ENCODE results near the gene RNF213. TPM values are rescaled to one million over a fixed set of nuclear protein-coding genes. Genes with fewer than 3 reads are reported as not detected.

Gene RNF213
- total RNA-seq, 1 donor from 2014 or later: 228 TPM

DNA sequence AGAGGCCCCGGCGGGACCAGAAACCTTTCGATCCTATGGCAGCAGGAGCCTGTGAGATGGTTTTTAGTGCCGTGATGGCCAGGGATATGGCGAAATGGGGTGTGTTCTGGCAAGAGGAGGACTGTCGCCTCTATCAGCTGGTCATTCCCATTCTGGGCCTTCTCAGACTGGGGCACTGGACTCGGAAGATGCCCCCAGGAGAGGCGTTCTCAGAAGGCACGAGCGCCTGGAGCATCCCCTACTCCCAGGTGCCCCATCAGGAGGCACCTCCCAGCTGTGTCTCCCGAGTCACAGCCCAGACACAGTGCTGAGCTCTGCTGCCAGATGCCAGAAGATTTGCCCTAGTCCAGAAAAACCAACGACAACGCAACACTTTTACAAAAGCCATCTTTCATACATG lies 99.7 kb downstream of the RNF213 start:
- H3K36me3 Mint-ChIP-seq (ENCODE audit: low read depth): peaks cover 85% of the 10 kb centered on the region
- intact Hi-C loops (cut with micrococcal nuclease): loop anchor here (5.0 kb wide), 1 partner anchor 163 kb away; no protein-coding TSS in a partner anchor
- no peak overlapping the region for H3K4me3 Mint-ChIP-seq
- H3K27me3 Mint-ChIP-seq: no peaks in the 10 kb centered on the region
- no peaks in the 10 kb centered on the region for H3K4me1 Mint-ChIP-seq
- CTCF ChIA-PET: no interaction called here
- H3K9me3 Mint-ChIP-seq: no peaks in the 10 kb centered on the region
- POLR2A ChIA-PET: no interaction called here
- ATAC-seq (ENCODE audit: low read depth) (no peak), DNase-seq (no peak)
- no peak overlapping the region for H3K27ac Mint-ChIP-seq
- TF ChIP-seq, protein P1, sequence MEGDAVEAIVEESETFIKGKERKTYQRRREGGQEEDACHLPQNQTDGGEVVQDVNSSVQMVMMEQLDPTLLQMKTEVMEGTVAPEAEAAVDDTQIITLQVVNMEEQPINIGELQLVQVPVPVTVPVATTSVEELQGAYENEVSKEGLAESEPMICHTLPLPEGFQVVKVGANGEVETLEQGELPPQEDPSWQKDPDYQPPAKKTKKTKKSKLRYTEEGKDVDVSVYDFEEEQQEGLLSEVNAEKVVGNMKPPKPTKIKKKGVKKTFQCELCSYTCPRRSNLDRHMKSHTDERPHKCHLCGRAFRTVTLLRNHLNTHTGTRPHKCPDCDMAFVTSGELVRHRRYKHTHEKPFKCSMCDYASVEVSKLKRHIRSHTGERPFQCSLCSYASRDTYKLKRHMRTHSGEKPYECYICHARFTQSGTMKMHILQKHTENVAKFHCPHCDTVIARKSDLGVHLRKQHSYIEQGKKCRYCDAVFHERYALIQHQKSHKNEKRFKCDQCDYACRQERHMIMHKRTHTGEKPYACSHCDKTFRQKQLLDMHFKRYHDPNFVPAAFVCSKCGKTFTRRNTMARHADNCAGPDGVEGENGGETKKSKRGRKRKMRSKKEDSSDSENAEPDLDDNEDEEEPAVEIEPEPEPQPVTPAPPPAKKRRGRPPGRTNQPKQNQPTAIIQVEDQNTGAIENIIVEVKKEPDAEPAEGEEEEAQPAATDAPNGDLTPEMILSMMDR (IDR thresholded peaks at IDR 0.05): no peak

DNA sequence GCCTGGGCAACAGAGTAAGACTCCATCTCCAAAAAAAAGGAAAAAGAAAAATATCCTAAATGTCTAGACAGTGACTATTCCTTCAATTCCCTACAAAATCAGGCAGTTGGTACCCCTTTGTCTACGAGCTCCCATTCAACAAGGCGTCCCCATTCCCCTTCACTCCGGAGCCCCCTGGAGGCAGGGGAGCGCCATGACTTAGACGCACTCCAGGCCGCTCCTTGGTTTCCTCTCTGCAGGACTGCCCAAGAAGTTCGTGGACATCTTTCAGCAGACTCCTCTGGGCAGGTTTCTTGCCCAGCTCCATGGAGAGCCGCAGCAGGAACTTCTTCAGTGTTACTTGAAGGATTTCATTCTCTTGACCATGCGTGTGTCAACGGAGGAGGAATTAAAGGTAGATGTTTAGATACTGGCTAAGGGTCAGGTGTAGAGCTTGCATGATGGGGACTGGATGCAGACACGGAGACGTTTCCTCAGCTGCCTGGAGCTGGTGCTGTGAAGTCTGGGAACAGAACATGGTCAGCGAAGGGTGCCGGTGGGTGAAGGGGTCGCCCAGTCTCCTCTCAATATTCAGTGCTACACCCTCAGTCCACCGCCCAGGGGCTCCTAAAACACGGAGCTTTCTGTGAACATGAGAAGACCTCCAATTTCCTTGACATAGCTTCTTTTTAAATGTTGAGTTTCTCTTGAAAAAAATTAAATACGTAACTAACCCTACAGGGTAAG lies 101.0 kb downstream of the RNF213 start:
- POLR2A ChIA-PET: no interaction called here
- no peaks in the 10 kb centered on the region for H3K4me1 Mint-ChIP-seq
- H3K9me3 Mint-ChIP-seq: no peaks in the 10 kb centered on the region
- intact Hi-C loops (cut with micrococcal nuclease): loop anchor here (5.0 kb wide), 1 partner anchor 164 kb away; no protein-coding TSS in a partner anchor
- H3K27me3 Mint-ChIP-seq: no peaks in the 10 kb centered on the region
- CTCF ChIA-PET: interaction anchor here (1.2 to 2.3 kb wide), 3 partner anchors 11 to 279 kb away, joined by 4 to 10 read pairs (median 5); no protein-coding TSS in a partner anchor
- no peak for DNase-seq
- peaks cover 87% of the 10 kb centered on the region for H3K36me3 Mint-ChIP-seq (ENCODE audit: low read depth)
- TF ChIP-seq, protein P1 (IDR thresholded peaks at IDR 0.05): no peak
- H3K27ac Mint-ChIP-seq: no peak overlapping the region
- H3K4me3 Mint-ChIP-seq: no peak overlapping the region
- ATAC-seq (ENCODE audit: low read depth): no peak

DNA sequence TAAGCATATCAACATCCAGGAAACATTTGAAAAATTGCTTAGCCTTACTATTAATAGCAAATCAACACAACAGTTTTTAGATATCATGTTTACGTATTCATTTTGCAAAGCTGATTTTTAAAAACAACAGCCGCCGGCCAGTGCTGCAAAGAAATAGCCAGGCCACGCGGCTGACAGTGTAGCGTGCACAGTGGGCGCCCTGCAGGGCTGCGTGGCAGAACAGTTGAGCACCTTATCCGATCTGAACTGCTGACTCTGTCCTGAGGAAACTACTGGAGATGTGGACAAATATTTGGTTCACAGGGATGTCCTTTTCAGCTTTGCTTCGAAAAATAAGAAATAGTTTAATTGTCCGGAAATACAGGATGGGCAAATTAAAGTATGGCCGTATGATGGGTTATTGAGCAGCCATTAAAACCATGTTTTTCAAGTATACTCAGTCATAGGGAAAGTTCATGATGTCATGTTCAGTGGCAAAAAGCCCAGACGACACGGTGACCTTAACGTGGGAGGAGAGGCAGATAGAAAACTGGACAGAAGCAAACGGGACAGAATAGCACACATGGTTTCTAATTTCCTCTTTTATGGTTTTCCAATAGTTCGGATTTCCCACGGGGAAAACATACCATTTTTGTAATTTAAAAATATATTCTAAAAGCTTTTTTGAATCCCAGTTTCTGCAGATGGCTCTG lies 101.9 kb downstream of the RNF213 start:
- CTCF ChIA-PET: interaction anchor here (1.2 to 2.3 kb wide), 3 partner anchors 12 to 280 kb away, joined by 4 to 10 read pairs (median 5); no protein-coding TSS in a partner anchor
- intact Hi-C loops (cut with micrococcal nuclease): loop anchor here (5.0 kb wide), 1 partner anchor 165 kb away; no protein-coding TSS in a partner anchor
- Mint-ChIP-seq H3K4me1 (no peaks in the 10 kb centered on the region), H3K36me3 (ENCODE audit: low read depth) (peaks cover 93% of the 10 kb centered on the region), H3K27ac (no peak overlapping the region), H3K9me3 (no peaks in the 10 kb centered on the region), H3K27me3 (no peaks in the 10 kb centered on the region), H3K4me3 (no peak overlapping the region)
- POLR2A ChIA-PET: no interaction called here
- ATAC-seq (ENCODE audit: low read depth) (no peak), DNase-seq (no peak)
- TF ChIP-seq, protein P1 (IDR thresholded peaks at IDR 0.05): no peak

DNA sequence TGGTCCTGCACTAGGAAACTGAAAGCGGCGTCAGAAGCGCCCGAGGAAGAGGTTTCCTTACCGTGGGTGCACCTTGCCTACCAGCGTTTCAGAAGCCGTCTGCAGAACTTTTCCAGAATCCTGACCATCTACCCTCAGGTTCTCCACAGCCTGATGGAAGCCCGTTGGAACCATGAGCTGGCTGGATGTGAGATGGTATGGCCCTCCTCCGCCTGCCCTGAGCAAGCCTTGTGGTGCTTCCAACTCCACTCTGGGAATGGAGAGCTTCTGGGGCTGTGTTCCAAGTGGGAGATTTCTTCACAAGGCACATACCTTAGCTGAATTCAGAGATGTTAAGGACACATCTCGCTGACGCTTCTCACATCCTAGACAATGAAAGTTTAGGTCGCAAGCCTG lies 102.5 kb downstream of the RNF213 start:
- Mint-ChIP-seq H3K36me3 (ENCODE audit: low read depth) (peaks cover 94% of the 10 kb centered on the region), H3K9me3 (no peaks in the 10 kb centered on the region), H3K27ac (no peak overlapping the region), H3K4me1 (no peaks in the 10 kb centered on the region), H3K27me3 (no peaks in the 10 kb centered on the region), H3K4me3 (no peak overlapping the region)
- ChIA-PET POLR2A (no interaction called here), CTCF (interaction anchor here (2.3 kb wide), 1 partner anchor 281 kb away, joined by 5 read pairs; no protein-coding TSS in a partner anchor)
- DNase-seq: no peak
- intact Hi-C loops (cut with micrococcal nuclease): loop anchor here (5.0 kb wide), 1 partner anchor 166 kb away; no protein-coding TSS in a partner anchor
- TF ChIP-seq, protein P1 (IDR thresholded peaks at IDR 0.05): no peak
- no peak for ATAC-seq (ENCODE audit: low read depth)

DNA sequence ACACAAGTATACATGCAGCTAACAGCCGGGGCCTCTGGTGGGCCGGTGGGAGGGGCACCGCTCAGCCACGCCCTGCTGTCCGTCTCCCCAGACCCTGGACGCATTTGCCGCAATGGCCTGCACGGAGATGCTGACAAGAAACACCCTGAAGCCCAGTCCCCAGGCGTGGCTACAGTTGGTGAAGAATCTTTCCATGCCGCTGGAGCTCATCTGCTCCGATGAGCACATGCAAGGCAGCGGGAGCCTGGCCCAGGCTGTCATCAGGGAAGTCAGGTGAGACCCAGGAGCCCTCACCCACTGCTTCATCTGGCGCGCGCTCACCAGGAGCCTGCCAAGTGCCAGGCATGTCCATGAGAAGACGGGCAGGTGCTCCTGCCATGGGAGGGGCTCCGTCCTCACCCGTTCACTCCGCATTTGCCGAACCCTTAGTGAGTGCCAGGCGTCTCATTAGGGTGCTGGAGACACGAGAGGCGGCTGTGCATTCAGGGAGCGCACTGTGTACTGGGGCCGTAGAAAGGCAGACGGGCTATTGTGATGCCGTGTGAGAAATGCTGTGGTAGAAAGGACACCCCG lies 103.0 kb downstream of the RNF213 start:
- H3K9me3 Mint-ChIP-seq: no peaks in the 10 kb centered on the region
- H3K4me3 Mint-ChIP-seq: no peak overlapping the region
- H3K27me3 Mint-ChIP-seq: no peaks in the 10 kb centered on the region
- no peak overlapping the region for H3K27ac Mint-ChIP-seq
- intact Hi-C loops (cut with micrococcal nuclease): loop anchor here (5.0 kb wide), 1 partner anchor 166 kb away; no protein-coding TSS in a partner anchor
- no peak for DNase-seq
- TF ChIP-seq, protein P1 (IDR thresholded peaks at IDR 0.05): no peak
- POLR2A ChIA-PET: no interaction called here
- H3K4me1 Mint-ChIP-seq: no peaks in the 10 kb centered on the region
- CTCF ChIA-PET: interaction anchor here (2.3 kb wide), 1 partner anchor 281 kb away, joined by 5 read pairs; no protein-coding TSS in a partner anchor
- peaks cover 92% of the 10 kb centered on the region for H3K36me3 Mint-ChIP-seq (ENCODE audit: low read depth)
- no peak for ATAC-seq (ENCODE audit: low read depth)

Data from activated B cell treated with CpG ODN at 0.5 μM for 24 hours (primary cell).